ENCODE results near the gene C16orf89.
"Not testable (repeated sequence)": the region's sequence is repeated elsewhere in the genome, so short reads cannot be mapped to it uniquely, and the experiment has no call there.

Gene C16orf89, protein sequence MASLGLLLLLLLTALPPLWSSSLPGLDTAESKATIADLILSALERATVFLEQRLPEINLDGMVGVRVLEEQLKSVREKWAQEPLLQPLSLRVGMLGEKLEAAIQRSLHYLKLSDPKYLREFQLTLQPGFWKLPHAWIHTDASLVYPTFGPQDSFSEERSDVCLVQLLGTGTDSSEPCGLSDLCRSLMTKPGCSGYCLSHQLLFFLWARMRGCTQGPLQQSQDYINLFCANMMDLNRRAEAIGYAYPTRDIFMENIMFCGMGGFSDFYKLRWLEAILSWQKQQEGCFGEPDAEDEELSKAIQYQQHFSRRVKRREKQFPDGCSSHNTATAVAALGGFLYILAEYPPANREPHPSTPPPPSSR

DNA sequence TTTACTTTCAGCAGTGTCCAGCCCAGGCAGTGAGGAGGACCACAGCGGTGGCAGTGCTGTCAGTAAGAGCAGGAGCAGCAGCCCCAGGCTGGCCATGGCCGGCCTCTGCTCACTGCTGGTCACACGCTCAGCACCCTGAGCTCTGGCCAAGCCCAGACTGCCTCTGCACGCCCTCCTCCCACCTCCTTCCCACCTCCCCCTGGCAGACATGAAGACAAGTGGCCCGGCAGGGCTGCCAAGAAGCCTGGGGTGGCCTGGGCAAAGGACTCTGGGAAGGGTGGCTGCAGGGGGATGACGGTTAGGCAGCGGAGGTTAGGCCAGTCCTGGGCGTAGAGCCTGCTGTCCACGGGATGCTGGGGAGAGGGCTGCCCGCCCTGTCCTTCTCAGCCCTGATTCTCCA lies at the start of gene C16orf89:
Gene C16orf89, minus strand, starts transcription at position 144 of the 400 bp plus-strand sequence. Its CDS starts 48 bp downstream, at position 96.
- no peak for DNase-seq (ENCODE audit: low spot score)

DNA sequence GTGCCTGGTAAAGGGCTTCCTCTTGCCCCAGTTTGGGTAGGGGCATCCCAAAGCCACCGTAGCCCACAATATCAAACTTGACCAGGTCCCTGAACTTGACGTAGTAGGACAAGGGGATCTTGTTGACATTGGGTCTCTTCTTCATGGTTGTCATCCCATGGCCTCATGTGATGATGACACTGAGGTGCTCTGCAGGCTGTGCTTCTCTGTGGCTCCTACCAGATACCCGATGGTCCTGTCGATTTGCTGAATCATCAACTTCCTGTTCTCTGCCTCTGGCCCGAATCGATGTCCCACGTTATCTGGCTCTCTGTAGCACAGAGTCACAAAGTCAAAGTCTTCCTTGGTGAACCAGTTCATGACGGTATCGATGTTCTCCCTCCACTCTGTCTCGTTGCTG lies 45.2 kb upstream of the C16orf89 start:
- DNase-seq (ENCODE audit: low spot score): not testable (repeated sequence)

DNA sequence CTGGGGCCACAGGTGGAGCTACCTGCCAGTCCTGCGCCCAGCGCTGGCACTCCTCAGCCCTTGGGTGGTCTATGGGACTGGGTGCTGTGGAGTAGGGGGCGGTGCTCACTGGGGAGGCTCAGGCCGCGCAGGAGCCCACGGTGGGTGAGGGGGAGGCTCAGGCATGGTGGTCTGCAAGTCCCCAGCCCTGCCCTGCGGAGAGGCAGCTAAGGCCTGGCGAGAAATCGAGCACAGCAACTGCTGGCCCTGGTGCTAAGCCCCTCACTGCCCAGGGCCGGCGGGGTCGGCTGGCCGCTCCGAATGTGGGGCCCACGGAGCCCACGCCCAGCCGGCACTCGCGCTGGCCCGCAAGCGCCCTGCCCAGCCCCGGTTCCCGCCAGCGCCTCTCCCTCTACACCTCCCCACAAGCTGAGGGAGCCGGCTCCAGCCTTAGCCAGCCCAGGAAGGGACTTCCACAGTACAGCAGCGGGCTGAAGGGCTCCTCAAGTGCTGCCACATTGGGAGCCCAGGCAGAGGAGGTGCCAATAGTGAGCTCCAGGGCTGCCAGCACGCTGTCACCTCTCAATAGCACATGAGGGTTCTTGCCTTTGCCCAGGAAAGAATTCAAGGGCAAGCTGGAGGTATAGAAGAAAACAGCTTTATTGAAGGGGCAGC lies 42.9 kb upstream of the C16orf89 start:
- no peak for DNase-seq (ENCODE audit: low spot score)

DNA sequence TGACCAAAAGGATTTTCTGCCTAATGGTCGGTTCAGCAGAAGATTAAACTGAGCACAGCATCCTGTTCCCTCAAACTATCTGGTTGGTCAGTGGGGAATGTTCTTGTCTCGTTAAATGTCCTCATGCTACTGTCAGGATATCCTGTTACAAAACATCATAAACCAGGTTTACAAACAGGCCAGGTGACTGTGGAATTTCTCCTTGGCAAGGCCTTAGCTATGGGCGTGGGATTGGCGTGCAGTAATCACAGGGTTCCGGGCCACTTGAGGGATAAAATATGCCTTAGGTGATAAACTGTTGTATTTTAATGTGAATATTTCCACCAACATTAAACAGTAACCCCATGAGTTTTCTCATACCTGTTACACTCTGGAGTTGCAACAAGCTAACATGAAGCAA lies 39.3 kb upstream of the C16orf89 start:
- DNase-seq (ENCODE audit: low spot score): not testable (repeated sequence)

DNA sequence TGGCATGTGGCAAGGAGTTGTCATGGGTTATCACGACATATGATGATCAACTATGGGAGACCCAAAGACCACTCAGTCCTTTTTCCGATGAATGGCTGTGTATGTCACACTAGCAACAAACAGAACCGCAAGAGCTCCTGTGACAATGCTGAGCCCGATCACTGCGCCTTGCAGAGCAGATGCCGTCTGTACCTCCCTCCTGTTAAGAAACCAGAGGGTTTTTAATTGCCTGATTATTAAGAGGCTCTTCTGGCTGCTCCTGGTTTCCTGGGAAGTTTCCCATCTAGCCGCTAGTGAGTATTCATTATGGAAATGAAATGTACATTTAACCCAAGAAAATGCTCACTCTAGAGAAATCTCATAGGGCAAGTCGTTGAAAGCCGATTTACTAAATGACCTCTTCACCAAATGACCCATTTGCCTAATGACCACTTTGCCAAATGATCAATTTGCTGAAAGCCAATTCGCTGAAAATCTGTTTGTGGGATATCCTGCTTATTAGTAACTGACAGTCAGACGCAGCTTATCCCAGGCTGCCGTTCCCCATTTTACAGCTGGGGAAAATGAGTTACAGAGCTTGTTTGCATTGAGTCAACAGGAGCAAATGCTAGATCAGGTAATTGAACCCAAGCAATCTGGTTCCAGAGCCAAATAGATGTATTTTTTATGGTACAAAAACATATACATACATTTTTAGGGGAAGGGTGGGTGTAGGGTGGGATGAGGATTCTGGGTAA lies 37.7 kb upstream of the C16orf89 start:
- not testable (repeated sequence) for DNase-seq (ENCODE audit: low spot score)

DNA sequence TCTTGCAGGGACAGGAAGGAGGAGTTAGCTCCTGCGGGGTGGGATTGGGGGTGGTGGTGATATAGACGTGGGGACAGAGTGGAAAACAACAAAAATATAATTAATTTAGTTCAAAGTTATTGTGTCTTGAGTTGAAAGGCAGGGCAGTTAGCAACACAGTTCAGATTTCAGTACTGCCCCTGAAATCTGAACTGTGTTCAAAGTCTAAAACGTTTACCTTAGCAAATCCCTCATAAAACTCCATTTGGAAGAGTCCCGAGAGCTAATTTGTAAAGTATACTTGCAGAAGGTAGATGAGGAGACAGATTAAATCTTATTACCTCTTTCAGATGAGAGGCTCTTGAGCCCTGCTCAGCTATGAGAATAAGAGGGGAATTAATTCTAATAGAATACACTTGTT lies 33.4 kb upstream of the C16orf89 start:
- not testable (repeated sequence) for DNase-seq (ENCODE audit: low spot score)

DNA sequence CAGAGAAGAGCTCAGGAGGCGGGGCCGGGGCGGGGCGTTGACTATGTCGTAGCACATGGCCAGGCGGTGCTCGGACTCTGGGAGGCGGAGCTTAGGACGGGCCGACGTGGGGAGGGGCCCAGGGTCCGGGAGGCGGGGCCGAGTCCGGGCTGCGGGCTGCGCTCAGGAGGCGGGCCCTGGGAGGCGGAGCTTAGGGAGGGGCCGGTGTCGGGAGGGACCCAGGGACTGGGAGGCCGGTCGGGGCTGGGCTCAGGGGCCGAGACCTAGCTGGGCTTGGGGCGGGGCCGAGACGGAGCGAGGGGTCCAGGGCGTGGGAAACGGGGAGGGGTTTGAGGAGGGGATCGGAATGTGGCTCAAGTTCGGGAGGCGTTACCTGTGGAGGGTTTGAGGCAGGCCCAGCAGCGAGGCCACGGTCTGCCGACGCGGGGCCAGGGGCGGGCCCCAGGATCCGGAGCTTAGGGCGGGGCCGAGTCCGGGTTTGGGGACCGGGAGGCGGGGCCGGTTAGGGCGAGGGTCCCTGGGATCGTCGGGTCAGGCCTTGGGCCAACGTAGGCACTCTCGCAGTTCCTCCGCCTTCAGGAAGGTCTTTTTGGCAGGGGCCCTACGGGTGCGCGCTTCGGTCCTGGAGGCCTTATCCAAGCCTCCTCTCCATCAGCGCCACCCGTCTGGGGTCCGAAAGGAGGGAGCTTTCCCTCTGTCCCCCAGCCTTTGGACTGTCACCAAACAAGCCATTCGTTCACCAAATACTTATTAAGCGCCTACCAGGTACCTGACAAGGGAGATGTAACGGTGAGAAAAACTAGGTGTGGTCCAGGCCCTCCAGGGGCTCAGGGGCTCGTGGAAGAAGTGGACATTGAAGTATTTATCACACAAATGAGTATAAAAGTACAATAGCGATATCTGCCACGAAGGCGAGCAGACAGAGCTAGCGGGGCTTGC lies 32.7 kb upstream of the C16orf89 start:
- peak; percentile 63 for DNase-seq (ENCODE audit: low spot score)

DNA sequence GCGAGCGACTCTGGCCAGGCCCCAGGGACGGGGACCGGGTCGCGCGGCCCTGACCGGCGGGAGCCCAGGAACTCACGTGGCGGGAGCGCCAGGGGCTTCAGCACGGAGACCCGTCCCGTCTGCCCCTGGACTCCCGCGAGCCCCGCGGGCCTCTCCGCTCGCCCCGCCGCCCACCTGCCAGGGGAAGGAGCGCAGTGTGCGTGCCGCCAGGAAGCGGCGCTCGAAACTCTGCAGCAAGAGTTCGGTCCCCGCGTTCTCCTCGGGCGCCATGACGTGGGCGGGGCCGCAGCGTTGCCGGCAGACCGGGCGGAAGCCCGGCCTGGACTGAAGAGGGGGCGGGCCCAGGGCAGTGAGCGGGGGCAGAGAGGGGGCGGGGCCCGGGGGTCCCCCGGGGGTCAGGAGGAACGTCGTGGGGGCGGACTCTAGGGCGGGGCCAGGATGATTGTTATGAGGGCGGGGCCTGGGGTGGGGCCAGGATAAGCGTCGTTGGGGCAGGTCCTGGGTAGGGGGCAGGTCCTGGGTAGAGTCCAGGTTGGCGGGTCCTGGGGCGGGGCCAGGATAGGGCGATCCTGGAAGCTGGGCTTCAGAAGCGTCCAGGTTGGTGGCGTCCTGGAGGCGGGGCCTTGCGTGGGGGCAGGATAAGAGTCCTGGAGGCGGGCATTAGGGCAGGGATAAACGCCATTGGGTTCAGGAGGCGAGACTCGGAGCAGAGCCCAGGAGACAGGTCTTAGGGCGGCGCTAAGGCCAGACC lies 31.9 kb upstream of the C16orf89 start, which contains the start of gene EEF2KMT:
Gene EEF2KMT, minus strand, starts transcription at position 326 of the 751 bp plus-strand sequence. Its CDS starts 56 bp downstream, at position 270.
- DNase-seq (ENCODE audit: low spot score): peak; percentile 98

DNA sequence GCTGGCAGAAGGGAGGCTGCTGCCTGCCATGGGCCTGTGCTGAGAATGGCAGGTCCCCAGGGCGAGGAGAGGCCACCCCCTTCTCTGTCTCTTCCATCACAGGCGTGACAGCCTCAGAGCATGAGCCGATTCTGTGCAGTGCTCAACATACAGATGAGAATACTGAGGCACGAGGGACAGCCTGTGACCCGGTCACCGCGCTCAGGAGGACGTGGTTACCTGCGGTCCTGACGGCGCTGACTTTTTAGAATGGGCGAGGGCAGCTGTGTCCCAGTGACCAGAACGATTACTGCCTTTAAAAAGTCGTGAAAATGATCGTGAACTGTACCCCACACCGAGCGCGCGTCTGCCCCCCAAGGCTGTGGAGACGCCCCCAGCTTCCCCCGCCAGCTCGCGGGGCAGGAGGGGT lies 31.3 kb upstream of the C16orf89 start:
- not testable (repeated sequence) for DNase-seq (ENCODE audit: low spot score)

DNA sequence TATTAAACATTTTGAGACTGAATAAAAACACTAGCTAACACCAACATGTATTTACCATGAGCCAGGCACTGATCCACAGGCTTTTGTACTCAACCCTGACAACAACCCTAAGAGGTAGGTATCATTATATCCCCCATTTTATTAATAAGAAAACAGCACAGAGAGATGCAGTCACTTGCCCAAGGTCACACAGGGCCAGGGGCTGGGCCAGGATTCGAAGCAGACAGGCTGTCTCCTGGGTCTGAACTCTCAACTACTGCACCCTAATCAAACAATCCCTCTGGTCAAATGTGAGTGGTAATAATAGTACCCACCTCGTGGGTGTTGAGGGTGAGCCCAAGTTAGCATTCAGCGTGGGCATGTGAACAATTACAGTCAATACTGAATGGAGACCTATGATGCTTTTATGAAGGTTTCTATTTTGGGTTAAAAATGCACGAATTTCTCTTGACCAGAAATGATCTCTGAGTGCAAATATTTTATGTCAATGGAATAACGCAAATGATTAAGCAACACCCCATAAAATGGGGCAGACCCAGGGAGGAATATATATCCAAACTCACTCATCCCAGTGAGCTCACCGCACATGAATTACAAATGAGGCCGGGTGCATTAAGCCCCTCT lies 30.8 kb upstream of the C16orf89 start:
- not testable (repeated sequence) for DNase-seq (ENCODE audit: low spot score)

DNA sequence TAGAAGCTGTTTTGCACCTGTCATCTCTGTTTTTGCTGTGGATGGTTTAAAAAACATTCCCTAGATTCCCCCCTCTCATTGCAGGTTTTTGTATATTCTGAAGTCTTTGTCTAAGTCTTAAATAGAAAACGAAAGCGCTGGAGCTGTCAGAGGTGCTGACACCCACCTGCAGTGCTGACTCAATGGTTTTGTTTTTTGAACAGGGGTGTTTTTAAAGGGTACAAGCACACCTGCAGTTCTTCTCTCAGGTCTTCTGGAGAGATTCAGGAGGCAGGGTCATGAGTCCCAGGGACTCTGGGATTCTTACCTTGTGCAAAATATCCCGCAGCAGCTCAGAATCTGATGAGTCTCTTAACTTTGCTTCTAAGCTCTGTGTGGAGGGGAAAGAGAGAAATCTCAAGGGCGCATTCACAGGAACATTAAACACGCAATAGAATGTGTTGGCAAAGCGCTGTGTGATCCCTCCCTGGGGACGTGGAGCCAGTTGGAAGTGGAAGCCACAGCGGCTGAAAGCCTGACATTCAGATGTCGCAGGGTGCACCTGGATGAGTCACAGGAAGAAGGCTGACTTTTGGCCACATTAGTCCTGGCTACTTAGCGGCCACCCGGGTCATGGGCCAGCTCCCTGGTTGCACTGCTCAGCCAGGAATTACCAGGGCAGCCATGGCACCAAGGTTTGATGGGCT lies 29.5 kb upstream of the C16orf89 start:
- DNase-seq (ENCODE audit: low spot score): not testable (repeated sequence)

DNA sequence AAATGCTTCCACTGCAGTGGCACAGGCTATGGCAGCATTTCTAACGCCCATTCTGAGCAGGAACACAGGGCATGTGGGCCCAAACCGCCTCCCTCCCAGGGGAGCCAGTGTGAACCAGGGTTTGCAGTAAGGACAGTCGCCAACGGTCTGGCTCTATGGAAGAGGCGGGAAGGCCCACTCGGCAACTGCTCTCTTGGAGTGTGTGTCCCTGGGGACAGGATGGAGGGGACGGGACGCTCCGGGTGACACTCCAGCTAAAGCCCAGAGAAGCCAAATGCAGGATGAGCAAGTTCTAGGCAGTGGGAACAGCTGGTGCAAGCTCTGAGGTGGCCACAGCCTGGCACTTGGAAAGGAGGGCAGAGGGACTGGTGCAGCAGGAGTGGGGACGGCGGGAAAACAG lies 28.0 kb upstream of the C16orf89 start:
- DNase-seq (ENCODE audit: low spot score): not testable (repeated sequence)

DNA sequence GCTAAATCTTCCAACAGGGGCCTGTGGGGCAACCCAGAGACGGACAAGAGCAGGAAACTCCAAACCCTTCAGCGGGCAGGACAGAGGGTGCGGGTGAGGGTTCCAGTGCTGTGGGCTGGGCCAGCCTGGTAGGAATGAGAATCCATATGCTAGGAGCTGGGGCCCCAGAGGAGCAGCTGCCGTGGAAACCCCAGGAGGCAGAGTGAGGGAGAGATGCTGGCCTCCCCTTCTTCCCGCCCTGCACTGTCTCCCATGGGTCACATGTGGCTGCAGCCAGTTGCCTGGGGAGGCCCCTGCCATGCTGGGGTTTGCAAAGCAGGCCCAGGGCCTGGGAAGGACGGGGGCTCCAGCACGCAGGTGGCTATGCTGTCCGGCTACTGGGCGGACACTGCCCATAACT lies 27.3 kb upstream of the C16orf89 start:
- not testable (repeated sequence) for DNase-seq (ENCODE audit: low spot score)

DNA sequence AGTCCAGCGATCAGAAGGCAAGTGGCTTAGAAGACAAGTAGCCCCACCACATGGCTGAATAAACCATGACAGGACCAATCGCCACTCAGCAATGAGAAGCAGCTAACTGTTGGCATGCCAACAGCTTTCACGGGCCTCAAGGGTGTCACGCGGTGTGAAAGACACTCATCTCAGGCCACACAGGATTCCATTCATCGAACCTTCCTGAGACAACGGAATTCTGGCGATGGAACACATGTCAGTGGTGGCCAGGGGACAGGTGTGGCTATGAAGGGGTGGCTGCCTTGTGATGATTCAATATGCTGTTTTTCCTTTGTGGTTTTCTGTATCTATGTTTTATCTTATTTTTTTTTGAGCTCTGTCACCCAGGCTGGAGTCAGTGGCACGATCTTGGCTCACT lies 24.8 kb upstream of the C16orf89 start:
- DNase-seq (ENCODE audit: low spot score): not testable (repeated sequence)

DNA sequence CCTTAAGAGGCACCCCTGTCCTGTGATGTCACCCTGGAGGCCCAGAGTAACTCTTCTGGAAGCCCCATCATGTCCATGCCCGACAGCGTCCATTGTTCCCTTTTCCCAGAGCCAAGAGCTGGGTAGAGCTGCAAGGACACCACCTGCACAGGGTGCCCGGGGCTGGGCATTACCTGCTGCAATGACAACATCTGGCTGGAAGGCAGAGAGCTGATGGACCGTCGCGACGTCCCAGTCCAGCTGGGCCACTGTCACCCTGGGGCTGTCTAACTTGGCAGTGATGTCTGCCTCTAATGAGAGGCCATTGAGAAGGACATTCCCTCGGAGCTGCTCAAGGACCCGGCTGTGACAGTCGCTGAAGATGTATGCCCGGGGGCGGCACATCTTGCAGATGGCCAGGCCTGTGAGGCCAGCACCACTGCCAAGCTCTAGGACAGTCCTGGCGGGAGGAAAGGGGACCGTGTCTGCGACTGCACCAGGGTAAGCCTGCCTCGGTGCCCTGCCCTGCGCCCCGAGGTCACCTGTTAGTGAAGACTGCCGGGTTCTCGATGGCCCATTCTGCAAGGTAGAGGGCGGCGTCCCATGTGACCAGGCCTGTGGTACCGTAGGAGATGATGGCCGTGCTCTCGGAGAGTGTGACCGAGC lies 24.3 kb upstream of the C16orf89 start:
- DNase-seq (ENCODE audit: low spot score): not testable (repeated sequence)

DNA sequence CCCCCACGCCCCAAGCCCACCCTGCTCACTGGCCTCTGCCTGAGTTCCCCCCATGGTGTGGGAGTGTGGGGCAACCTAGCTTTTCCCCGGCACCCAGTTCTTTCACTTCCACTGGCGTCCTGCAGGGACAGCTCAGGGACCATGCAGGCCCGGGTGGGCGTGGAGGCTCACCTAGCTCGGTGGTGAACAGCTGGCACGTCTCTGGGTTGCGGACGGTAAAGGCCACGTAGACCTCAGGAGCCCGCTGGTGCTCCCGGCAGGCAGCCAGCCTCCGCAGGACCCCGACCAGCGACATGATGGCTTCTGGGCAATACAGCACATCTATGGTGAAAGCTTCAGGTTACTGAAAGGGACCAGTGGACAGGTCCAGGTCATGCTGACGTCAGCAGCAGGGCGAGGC lies 23.2 kb upstream of the C16orf89 start:
- DNase-seq (ENCODE audit: low spot score): not testable (repeated sequence)

DNA sequence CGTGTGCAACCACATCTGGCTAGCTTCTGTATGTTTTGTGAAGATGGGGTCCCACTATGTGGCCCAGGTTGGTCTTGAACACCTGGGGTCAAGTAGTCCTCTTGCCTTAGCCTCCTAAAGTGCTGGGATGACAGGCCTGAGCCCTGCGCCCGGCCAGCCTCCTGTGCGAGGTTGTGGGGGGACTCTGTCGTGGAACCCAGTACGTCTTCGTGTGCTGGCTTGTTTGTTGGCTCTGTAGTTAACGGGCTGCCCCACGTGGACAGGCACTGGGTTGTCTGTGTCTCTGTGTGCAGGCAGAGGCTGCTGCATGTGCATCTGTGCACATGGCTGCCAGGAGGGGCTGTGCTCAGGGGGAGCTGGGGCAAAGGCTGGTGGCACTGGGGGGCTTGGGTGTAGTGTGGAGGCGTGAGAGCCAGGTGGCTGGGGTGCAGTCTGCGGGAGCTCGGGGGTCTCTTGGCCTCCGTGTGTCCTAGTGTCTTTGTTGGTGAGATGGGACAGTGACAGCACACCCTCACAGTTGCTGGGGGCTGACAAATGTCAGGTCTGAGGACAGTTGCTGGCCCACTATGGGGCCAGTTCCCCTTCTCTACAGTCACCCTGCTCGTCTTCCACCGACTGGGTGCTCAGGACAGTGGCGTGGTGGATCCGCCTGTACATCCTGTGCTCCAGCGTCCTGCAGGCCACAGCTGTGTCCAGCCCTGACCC lies 22.5 kb upstream of the C16orf89 start:
- not testable (repeated sequence) for DNase-seq (ENCODE audit: low spot score)

DNA sequence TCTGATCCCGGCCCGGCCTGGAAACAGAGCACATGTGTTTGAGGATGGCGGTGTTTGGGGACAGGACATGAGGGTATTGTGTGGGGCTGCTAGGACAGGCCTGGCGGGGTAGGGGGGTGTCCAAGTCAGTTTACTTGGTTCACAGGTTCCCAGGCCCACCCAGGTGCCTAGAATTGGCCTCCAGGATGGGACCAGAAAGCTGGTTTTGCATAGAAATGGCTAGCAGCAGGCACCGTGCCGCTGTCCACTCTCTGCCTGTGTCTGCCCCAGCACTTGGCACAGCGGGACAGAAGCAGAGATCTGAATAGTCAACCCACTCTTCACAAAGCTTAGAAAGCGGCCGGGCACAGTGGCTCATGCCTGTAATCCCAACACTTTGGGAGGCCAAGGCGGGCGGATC lies 20.0 kb upstream of the C16orf89 start:
- DNase-seq (ENCODE audit: low spot score): not testable (repeated sequence)

All from hematopoietic multipotent progenitor cell treated with erythropoietin and hydrocortisone succinate and interleukin-3 and kit ligand, for 15 days (in vitro differentiated cells).